Measurements from ENCODE around the gene TOR1A. TPM values are rescaled to one million over a fixed set of nuclear protein-coding genes. Genes with fewer than 3 reads are reported as not detected.

Gene TOR1A
- total RNA-seq, 6 donors from 2014 or later: 15.6 to 56.5 (median 34.7) TPM

GRCh38 chr9:129852579-129852978, 28.6 kb upstream of the TOR1A start:
- H3K36me3 ChIP-seq: peaks cover 14 to 73% (median 40%) of the 10 kb centered on the region in 4 donors
- peak overlapping the region in 1 of 4 donors; percentile 11 for H3K27ac ChIP-seq
- H3K4me3 ChIP-seq: no peak overlapping the region
- H3K9me3 ChIP-seq: no peaks in the 10 kb centered on the region
- no peak for ATAC-seq (ENCODE audit: low FRiP score in 2 of 2)
- H3K4me1 ChIP-seq: no peaks in the 10 kb centered on the region
- no peaks in the 10 kb centered on the region for H3K27me3 ChIP-seq
- 56 to 74% methylated on average over 3 to 5 of the region's 5 CpGs for WGBS, 2 donors
- DNase-seq: no peak
- TF ChIP-seq EP300 (IDR thresholded peaks at IDR 0.05): no peak
- TF ChIP-seq POLR2AphosphoS5 (IDR thresholded peaks at IDR 0.05): no peak
- no peak for TF ChIP-seq POLR2A (IDR thresholded peaks at IDR 0.05)
- no peak for TF ChIP-seq CTCF (IDR thresholded peaks at IDR 0.05)

- Histone ChIP-seq H3K27ac (no peak overlapping the region), H3K9me3 (no peaks in the 10 kb centered on the region), H3K4me1 (no peaks in the 10 kb centered on the region), H3K4me3 (no peak overlapping the region), H3K36me3 (peaks cover 14 to 66% (median 36%) of the 10 kb centered on the region in 4 donors), H3K27me3 (no peaks in the 10 kb centered on the region)
- 77 to 78% methylated on average over 5 of the region's 5 CpGs for WGBS, 2 donors
- TF ChIP-seq CTCF (IDR thresholded peaks at IDR 0.05) (no peak), POLR2A (IDR thresholded peaks at IDR 0.05) (no peak), POLR2AphosphoS5 (IDR thresholded peaks at IDR 0.05) (no peak), EP300 (IDR thresholded peaks at IDR 0.05) (no peak)
- no peak for DNase-seq
- no peak for ATAC-seq (ENCODE audit: low FRiP score in 2 of 2)
Observed at GRCh38 chr9:129851821-129852220, 27.9 kb upstream of the TOR1A start.

- WGBS, 2 donors: 87 to 93% methylated on average over 6 of the region's 6 CpGs
- TF ChIP-seq POLR2A (IDR thresholded peaks at IDR 0.05) (no peak), POLR2AphosphoS5 (IDR thresholded peaks at IDR 0.05) (no peak), EP300 (IDR thresholded peaks at IDR 0.05) (no peak), CTCF (IDR thresholded peaks at IDR 0.05) (no peak)
- ATAC-seq (ENCODE audit: low FRiP score in 2 of 2): no peak
- Histone ChIP-seq H3K27ac (no peak overlapping the region), H3K4me1 (no peaks in the 10 kb centered on the region), H3K27me3 (no peaks in the 10 kb centered on the region), H3K4me3 (no peak overlapping the region), H3K36me3 (peaks cover 14 to 57% (median 32%) of the 10 kb centered on the region in 4 donors), H3K9me3 (no peaks in the 10 kb centered on the region)
- no peak for DNase-seq
Observed at GRCh38 chr9:129850821-129851550, 27.1 kb upstream of the TOR1A start.

- TF ChIP-seq EP300 (IDR thresholded peaks at IDR 0.05) (no peak), POLR2AphosphoS5 (IDR thresholded peaks at IDR 0.05) (no peak), POLR2A (IDR thresholded peaks at IDR 0.05) (no peak), CTCF (IDR thresholded peaks at IDR 0.05) (no peak)
- ATAC-seq (ENCODE audit: low FRiP score in 2 of 2) (no peak), DNase-seq (no peak)
- no peak overlapping the region for H3K4me3 ChIP-seq
- H3K27ac ChIP-seq: no peak overlapping the region
- peaks cover 14 to 49% (median 32%) of the 10 kb centered on the region in 4 donors for H3K36me3 ChIP-seq
- H3K9me3 ChIP-seq: no peaks in the 10 kb centered on the region
- H3K4me1 ChIP-seq: peaks cover 0 to 3% (median 0%) of the 10 kb centered on the region in 4 donors
- 82 to 85% methylated on average over 6 of the region's 6 CpGs for WGBS, 2 donors
- no peaks in the 10 kb centered on the region for H3K27me3 ChIP-seq
Observed at GRCh38 chr9:129849901-129850300, 26.0 kb upstream of the TOR1A start.
